ENCODE data around the gene WFDC5. TPM values are rescaled to one million over a fixed set of nuclear protein-coding genes. Genes with fewer than 3 reads are reported as not detected.
"Not testable (repeated sequence)": the region's sequence is repeated elsewhere in the genome, so short reads cannot be mapped to it uniquely, and the experiment has no call there.

Gene WFDC5
- polyA plus RNA-seq, 1 of the 3 experiments (the other 2 are of a cell fraction): 0.08 TPM

GRCh38 chr20:45149062-45149461 is 34.1 kb upstream of the WFDC5 start:
- no peaks in the 10 kb centered on the region for H3K79me2 ChIP-seq (ENCODE audit: insufficient read depth)
- no peaks in the 10 kb centered on the region for H3K4me1 ChIP-seq (ENCODE audit: control insufficient read depth in 1 of 2, insufficient read depth in 2 of 2, low read depth in 1 of 2, low read length in 1 of 2)
- H2AFZ ChIP-seq (ENCODE audit: low read depth): no peak overlapping the region
- no peaks in the 10 kb centered on the region for H3K9me3 ChIP-seq
- no peaks in the 10 kb centered on the region for H4K20me1 ChIP-seq (ENCODE audit: insufficient read depth)
- no peak overlapping the region for H3K9ac ChIP-seq
- H3K9me2 ChIP-seq: no peaks in the 10 kb centered on the region
- peaks cover 26% of the 10 kb centered on the region; the same call in 1 of the 2 replicates for H3K27me3 ChIP-seq (ENCODE audit: insufficient read depth)
- H3K27ac ChIP-seq (ENCODE audit: low read depth in 2 of 2, low read length in 1 of 2): no peak overlapping the region
- TF ChIP-seq NRF1 (IDR thresholded peaks at IDR 0.05; ENCODE audit: low read depth, low read length) (no peak), RXRA (IDR thresholded peaks at IDR 0.05; ENCODE audit: borderline replicate concordance, low read depth) (no peak), CTCF (IDR thresholded peaks at IDR 0.05) (no peak), USF1 (IDR thresholded peaks at IDR 0.05; ENCODE audit: borderline replicate concordance, low read depth) (no peak), EZH2phosphoT487 (IDR thresholded peaks at IDR 0.05; ENCODE audit: borderline replicate concordance, low read depth) (no peak), JUND (IDR thresholded peaks at IDR 0.05) (no peak), FOXJ3 (CRISPR knock-in tag; IDR thresholded peaks at IDR 0.05) (no peak), CHD2 (IDR thresholded peaks at IDR 0.05; ENCODE audit: low read length, partially characterized antibody) (no peak)
- H3K36me3 ChIP-seq (replicated peaks in 1 of 2; ENCODE audit: control insufficient read depth in 1 of 2, insufficient read depth in 2 of 2, low read length in 1 of 2): no peaks in the 10 kb centered on the region
- CTCF ChIA-PET: no interaction called here
- no peak for DNase-seq
- no peaks in the 10 kb centered on the region for H3F3A ChIP-seq (replicated peaks; ENCODE audit: insufficient read depth)
- no peak overlapping the region for H3K4me2 ChIP-seq
- WGBS (ENCODE audit: low lambda C conversion rate): 29% methylated on average over 3 of the region's 3 CpGs
- POLR2A ChIA-PET: no interaction called here
- no peak overlapping the region for H3K4me3 ChIP-seq (ENCODE audit: low read depth in 2 of 2, low read length in 1 of 2)

GRCh38 chr20:45140836-45141235 is 25.9 kb upstream of the WFDC5 start:
- no peaks in the 10 kb centered on the region for H3F3A ChIP-seq (replicated peaks; ENCODE audit: insufficient read depth)
- WGBS (ENCODE audit: low lambda C conversion rate): 0% methylated on average over 4 of the region's 4 CpGs
- no peaks in the 10 kb centered on the region for H3K4me1 ChIP-seq (ENCODE audit: control insufficient read depth in 1 of 2, insufficient read depth in 2 of 2, low read depth in 1 of 2, low read length in 1 of 2)
- no peak overlapping the region for H3K4me3 ChIP-seq (ENCODE audit: low read depth in 2 of 2, low read length in 1 of 2)
- no peaks in the 10 kb centered on the region for H3K36me3 ChIP-seq (replicated peaks in 1 of 2; ENCODE audit: control insufficient read depth in 1 of 2, insufficient read depth in 2 of 2, low read length in 1 of 2)
- no peak for TF ChIP-seq RXRA (IDR thresholded peaks at IDR 0.05; ENCODE audit: borderline replicate concordance, low read depth)
- no peak for TF ChIP-seq RCOR1 (IDR thresholded peaks at IDR 0.05; ENCODE audit: low read length)
- TF ChIP-seq MXI1 (IDR thresholded peaks at IDR 0.05; ENCODE audit: low read depth, low read length): no peak
- TF ChIP-seq CHD2 (IDR thresholded peaks at IDR 0.05; ENCODE audit: low read length, partially characterized antibody): no peak
- TF ChIP-seq SIN3A (IDR thresholded peaks at IDR 0.05; ENCODE audit: borderline replicate concordance, low read depth, low read length): no peak
- TF ChIP-seq POLR2AphosphoS5 (IDR thresholded peaks at IDR 0.05; ENCODE audit: low read depth, low read length): no peak
- no peak for TF ChIP-seq NRF1 (IDR thresholded peaks at IDR 0.05; ENCODE audit: low read depth, low read length)
- no peak for TF ChIP-seq USF2 (IDR thresholded peaks at IDR 0.05; ENCODE audit: borderline replicate concordance, low read depth, low read length)
- TF ChIP-seq GATA2 (CRISPR knock-in tag; IDR thresholded peaks at IDR 0.05): no peak
- no peak for TF ChIP-seq MEF2A (IDR thresholded peaks at IDR 0.05; ENCODE audit: borderline replicate concordance, low read depth)
- TF ChIP-seq GABPA (IDR thresholded peaks at IDR 0.05; ENCODE audit: low read depth): no peak
- H3K27me3 ChIP-seq (ENCODE audit: insufficient read depth): peaks cover 26% of the 10 kb centered on the region; the same call in 1 of the 2 replicates
- ChIA-PET POLR2A (no interaction called here), CTCF (no interaction called here)
- H2AFZ ChIP-seq (ENCODE audit: low read depth): no peak overlapping the region
- no peak overlapping the region for H3K27ac ChIP-seq (ENCODE audit: low read depth in 2 of 2, low read length in 1 of 2)
- H3K9me3 ChIP-seq: no peaks in the 10 kb centered on the region
- H3K9ac ChIP-seq: no peak overlapping the region
- no peak for DNase-seq
- H3K4me2 ChIP-seq: no peak overlapping the region
- no peaks in the 10 kb centered on the region for H3K79me2 ChIP-seq (ENCODE audit: insufficient read depth)
- no peaks in the 10 kb centered on the region for H3K9me2 ChIP-seq
- H4K20me1 ChIP-seq (ENCODE audit: insufficient read depth): no peaks in the 10 kb centered on the region

GRCh38 chr20:45139733-45140375 is 24.9 kb upstream of the WFDC5 start:
- CTCF ChIA-PET: interaction anchor here (1.2 to 2.6 kb wide), 5 partner anchors 28 to 154 kb away, joined by 3 to 20 read pairs (median 5); no protein-coding TSS in a partner anchor
- POLR2A ChIA-PET: not testable (repeated sequence)

More at GRCh38 chr20:45139733-45140375, 24.9 kb upstream of the WFDC5 start:
- not testable (repeated sequence) for H3K9me2 ChIP-seq; H3K9me3 ChIP-seq; H3K9ac ChIP-seq; DNase-seq; H3K27ac ChIP-seq (ENCODE audit: low read depth in 2 of 2, low read length in 1 of 2); H3K36me3 ChIP-seq (replicated peaks in 1 of 2; ENCODE audit: control insufficient read depth in 1 of 2, insufficient read depth in 2 of 2, low read length in 1 of 2); H3F3A ChIP-seq (replicated peaks; ENCODE audit: insufficient read depth); H3K4me1 ChIP-seq (ENCODE audit: control insufficient read depth in 1 of 2, insufficient read depth in 2 of 2, low read depth in 1 of 2, low read length in 1 of 2); H3K4me3 ChIP-seq (ENCODE audit: low read depth in 2 of 2, low read length in 1 of 2); H3K4me2 ChIP-seq; H4K20me1 ChIP-seq (ENCODE audit: insufficient read depth); H3K79me2 ChIP-seq (ENCODE audit: insufficient read depth); H2AFZ ChIP-seq (ENCODE audit: low read depth)
- WGBS (ENCODE audit: low lambda C conversion rate): 33% methylated on average over 5 of the region's 5 CpGs
- peaks cover 20% of the 10 kb centered on the region; the same call in 1 of the 2 replicates for H3K27me3 ChIP-seq (ENCODE audit: insufficient read depth)

Data from SK-N-SH (cell line).